ENCODE data around the gene LIFR.
"Not testable (repeated sequence)": the region's sequence is repeated elsewhere in the genome, so short reads cannot be mapped to it uniquely, and the experiment has no call there.

Gene LIFR

DNA sequence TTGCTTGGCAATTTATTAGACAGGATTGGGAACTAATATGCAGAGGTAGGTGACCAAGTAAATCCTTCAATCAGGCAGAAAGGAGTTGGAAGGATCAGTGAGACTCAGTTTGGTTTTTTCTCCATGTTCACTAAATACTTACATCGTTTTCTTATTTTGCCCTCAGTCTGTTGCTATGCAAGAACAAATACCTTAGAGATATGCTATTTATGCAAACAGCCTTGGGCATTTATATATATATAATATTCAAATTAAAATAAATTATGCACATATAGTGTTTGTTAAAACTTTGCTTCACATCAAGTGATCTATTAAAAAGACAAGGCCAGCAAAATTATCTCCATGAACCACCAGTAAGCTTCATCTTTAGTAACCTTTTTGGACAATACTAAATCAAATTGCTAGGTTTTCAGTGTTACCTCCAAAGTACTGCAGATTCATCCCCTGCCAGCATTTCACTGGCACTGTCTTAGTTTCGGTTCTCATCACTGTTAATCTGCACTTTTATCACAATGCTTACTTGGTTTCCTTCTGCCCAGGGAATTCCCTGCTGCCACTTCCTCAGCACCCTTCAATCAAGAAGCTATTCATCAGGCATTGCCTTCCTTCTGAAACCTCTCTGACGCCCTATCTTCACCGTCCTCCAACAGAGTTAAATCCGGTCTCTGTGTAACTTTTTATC, 26.0 kb upstream of the LIFR start:
- no peak for DNase-seq (ENCODE audit: low read depth)

DNA sequence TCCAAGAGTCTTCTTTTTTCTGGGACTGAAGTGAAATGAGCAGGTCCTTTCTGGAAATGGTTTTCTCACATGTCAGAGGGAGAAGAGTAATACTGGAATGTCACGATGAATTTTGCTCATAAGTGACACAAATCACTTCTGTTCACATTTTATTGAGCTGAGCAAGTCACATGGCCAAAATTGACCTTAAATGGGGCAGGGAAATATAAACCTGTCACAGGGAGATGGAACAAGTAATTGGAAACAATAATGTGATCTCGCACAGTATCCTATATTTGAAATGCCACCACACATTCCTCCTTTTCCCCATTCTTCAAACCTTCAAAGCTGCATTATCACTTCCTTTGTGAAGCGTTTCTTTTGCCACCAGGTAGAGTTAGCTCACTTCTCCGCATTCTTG, 25.2 kb upstream of the LIFR start:
- DNase-seq (ENCODE audit: low read depth), result no peak

DNA sequence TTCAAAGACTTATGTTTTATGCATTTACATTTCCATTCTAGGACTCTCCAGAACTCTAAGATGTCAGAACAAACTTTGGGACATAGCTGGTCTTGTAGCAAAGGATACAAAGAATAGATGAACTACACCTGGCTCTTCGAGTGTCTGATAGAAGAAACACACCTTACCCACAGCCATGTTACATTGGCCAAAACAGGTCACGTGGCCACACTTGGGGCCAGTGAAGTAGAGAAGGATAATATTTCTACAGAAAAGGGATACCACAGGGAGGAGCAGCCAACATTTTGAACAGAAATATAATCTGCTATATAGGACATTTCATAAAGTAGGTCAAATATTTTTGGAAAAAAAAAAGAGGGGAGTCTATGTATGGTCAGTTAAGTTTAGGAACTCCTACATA, 22.7 kb upstream of the LIFR start:
- no peak for DNase-seq (ENCODE audit: low read depth)

DNA sequence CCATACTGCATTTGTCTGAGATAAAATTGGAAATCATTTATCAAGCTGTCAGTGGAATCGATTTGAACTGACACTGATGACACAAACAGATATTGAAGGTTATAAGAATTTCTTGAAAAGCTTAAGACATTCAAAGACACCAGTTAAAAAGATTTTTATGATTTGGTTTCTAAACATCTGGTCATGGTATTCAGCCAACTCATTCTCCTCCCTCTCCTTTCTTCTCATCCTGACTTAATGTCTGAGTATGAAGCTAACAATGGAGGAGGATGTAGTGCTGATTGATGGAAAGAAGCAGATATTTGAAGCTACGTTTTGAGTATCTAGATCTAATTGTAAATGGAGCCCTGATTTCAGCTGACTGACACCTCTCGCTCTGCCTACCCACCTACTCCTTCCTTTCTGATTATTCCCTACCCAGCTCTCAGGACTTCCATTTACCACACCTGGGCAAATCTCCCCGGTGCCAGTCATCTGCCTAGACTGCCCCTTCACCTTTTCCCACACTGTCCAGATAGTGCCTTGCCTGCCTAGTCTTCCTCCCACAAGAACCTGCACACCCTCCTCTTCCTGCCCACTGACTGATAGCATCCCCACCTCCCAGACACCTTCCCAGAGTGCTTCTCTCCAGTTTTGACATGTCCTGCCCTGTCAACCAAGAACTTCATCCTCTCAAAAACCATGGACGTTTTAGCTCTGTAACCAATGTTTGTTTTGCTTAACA, 20.7 kb upstream of the LIFR start:
- DNase-seq (ENCODE audit: low read depth), result no peak

DNA sequence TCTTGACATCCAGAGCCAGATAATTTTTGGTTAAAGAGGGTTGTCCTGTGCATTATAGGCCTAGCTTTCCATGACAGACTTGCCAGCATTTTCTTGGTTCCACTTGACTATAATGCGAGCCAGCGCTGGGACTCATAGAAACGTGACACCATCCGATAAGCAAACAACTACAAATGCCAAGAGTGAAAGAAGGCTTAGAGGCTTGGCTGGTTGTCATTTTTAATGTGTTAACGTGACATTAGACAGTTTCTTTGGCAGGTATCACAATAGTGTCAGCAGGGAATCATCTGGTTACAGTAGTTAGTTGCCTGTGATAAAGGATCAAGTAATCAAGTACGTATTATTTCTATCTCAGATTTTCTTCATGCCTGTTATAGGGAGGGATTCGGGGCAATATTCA, 20.0 kb upstream of the LIFR start:
- no peak for DNase-seq (ENCODE audit: low read depth)

DNA sequence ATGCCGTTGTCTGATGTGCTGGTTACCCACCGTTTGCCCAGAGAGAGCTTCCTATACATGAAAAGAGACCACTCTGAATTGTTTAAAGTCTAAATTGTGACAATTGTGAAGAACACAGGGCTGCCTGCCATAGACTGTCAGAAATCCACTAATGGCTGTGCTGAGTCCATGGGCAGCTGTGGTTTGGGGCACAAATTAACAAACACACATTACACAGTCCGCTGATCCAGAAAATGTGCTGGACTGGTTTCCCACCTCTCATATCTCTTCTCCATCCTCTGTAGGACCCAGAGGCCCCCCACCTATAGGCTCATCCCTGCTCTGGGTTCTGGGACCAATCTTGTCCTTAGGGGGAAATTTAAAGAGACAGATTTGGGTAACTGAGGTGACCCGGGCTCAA, 19.0 kb upstream of the LIFR start:
- no peak for DNase-seq (ENCODE audit: low read depth)

DNA sequence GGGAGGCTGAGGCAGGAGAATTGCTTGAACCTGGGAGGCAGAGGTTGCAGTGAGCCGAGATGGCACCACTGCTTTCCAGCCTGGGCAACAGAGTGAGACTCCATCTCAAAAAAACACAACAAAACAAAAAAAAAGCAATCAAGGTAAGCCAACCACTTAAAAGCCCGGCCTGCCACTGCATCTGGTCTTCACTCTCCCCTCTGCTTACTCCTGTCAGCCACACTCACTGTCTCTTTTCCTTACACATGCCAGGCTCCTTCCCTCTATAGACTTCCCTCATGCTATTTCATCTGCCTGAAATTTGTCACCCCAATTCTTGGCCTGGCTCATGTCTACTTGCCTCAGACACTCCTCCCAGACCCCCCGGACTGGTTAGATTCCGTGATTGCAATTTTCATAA, 17.6 kb upstream of the LIFR start:
- no peak for DNase-seq (ENCODE audit: low read depth)

DNA sequence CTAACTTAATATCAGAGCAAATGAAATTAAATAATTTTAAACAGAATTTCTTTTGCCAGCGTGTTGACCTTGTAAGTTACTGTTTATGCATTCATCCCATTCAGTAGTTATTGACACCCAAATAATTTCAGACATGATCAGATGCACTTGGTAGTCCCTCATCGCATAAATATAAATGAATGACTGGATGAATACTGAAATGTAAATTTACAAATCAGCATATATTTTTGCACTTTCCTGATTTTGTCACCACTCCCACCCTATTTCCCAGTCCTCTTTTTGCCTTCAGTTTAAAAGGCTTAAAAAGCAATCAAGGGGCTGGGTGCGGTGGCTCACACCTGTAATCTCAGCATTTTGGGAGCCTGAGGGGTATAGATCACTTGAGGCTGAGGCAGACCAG, 17.1 kb upstream of the LIFR start:
- DNase-seq (ENCODE audit: low read depth), result no peak

DNA sequence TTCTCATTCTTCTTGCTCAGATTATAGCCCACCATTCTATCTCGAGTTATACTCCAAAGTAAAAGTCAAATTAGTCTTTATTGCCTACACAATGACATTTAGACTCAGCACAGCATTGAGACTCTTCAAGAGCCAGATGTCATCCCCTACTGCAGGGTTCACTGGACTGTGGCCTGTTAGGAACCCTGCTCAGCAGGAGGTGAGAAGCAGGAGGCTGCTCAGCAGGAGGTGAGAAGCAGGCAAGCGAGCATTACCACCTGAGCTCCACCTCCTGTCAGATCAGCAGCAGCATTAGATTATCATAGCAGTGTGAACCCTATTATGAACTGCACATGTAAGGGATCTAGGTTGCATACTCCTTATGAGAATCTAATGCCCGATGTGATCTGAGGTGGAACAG, 12.7 kb upstream of the LIFR start:
- DNase-seq (ENCODE audit: low read depth), result no peak

DNA sequence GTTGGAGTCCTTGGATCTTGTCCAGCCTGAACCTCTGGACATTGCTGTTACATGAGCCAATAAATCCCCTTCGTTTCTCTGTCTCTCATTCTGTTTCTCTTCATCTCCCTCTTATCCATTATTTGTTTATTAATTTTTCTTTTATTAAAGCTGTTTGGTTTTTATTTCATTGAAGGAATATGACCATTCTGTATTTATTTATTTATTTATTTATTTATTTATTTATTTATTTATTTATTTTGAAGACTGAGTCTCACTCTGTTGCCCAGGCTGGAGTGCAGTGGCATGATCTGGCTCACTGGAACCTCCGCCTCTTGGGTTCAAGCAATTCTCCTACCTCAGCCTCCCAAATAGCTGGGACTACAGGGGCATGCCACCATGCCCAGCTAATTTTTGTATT, 10.9 kb upstream of the LIFR start:
- DNase-seq (ENCODE audit: low read depth), result not testable (repeated sequence)

DNA sequence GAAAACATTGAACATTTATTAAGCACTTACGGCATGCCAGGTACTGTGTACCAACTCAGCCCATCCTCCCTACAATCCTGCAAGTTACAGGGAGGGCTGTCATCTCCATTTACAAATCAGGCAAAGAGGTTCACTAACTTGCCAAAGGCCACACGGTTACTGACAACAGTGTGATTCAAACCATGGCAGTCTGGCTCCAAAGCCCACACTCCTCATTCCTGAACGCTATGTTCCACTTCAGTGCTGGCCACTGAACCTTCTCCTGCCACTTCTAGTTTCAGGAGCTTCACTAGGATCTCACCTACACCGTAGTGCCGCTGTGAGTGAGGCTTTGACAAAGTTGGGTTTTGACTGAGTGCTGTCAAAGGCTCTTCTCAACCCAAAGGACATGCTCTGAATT, 7.2 kb upstream of the LIFR start:
- DNase-seq (ENCODE audit: low read depth), result no peak

DNA sequence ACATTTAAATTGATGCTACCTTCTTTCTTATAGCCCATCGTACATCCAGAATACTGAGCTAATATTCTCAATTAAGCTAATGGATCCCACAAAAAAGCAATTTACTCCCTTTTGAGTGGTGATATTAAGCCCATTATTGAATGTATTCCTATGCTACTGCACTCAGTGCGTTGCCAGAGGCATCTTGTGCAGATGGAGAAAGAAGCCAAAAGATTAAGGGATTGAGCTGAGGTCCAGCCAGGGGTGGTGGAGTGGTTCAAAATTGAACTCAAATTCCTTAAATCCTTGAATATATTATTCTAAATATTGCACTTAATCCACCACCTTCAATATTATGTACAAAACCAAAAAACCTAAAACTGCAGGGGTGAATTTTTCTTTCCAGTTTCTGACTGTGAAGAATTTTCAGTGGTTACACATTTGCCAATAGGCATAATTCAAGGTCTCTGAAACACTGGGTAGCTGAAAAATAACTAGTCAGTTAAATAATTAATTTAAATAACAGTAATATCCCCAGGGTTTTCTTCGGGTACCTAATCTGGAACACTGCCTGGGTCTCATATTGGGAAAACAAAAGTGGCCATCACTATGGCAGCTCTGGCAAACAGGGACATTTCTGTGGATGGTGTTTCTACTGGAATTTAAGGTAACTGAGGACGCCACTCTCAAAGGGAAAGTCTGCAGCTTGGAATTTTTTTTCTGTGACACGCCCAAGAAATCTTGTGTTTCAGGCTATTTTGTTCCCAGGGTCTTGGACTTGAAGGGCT, 6.2 kb upstream of the LIFR start:
- no peak for DNase-seq (ENCODE audit: low read depth)

DNA sequence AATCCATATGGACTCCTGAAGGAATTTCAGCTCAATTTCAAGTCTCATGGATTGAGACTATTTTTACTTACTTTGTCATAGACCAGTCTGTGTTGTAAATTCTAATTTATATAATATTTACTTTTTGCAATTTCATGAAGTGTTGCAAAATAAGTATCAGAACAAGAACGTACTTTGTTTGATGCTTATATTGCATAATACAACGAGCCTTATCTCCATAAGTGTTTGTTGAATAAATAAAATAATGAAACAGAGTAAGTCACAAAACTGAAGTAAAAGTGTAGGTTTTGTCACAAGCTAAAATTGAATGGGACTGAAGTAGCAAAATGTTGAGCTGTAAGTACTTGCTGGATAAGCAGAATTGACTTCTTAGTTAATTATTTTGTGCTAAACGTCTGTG, 3.0 kb upstream of the LIFR start:
- no peak for DNase-seq (ENCODE audit: low read depth)

DNA sequence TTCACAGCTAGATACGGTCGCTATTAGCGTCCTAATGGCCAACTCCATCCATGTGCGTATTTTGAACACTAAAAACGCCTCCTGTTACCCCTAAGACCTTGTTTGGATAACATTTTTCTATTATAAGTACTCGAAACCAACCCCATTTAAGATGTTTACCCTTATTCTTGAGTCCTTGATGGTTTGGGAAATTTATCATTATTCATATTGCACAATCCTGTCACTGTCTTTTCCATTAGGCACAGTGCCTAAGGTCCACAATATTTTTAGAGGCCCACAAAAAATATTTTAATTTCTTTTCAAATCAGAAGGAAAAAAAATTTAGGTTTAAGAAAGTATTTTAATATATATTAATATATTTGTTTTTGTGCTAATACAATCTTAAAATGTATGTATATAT, 1.3 kb upstream of the LIFR start:
- DNase-seq (ENCODE audit: low read depth), result no peak

DNA sequence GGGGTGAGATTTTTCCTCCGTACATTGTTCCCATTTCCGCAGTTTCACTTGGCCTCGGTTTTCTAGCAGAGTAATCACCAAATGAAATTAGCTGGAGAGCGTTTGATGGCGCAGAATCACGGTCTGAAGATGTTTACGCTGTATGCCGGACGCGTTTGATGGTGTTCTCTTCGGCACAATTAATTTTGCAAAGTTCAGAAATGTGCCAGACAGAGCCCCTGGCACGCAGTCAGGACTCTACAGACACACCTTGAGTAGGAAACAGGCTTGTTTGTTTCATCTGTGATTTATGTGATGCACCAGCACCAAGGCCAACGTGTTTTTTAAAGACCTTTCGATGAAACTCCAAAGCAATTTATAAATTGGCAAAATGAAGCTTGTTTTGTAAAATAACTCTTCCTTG, 863 bp upstream of the LIFR start:
- no peak for DNase-seq (ENCODE audit: low read depth)

DNA sequence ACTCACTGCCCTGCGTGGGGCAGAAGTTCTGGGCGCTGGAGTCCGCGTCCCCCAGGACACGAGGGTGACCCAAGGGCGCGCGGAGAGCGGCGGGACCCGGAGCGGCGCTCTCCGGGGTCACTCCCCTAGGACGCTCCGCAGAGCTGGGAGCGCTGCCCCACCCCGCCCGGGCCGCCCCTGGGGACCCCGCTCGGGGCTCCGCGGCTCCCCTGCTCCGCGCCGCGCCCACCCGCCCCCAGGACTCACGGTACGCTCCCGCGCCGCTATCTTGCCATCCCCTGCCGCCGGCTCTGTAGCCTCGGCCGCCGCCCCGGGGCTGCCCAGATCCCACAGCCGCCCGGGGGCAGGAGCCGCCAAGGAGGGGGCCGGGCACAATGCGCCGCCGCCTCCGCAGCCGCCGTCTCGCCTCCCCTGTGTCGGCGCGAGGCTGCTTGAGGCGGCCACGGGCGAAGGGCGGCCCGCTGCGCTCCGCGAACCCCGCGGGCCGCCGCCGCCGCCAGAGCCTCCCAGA, 303 bp downstream of the LIFR start:
- DNase-seq (ENCODE audit: low read depth), result no peak

DNA sequence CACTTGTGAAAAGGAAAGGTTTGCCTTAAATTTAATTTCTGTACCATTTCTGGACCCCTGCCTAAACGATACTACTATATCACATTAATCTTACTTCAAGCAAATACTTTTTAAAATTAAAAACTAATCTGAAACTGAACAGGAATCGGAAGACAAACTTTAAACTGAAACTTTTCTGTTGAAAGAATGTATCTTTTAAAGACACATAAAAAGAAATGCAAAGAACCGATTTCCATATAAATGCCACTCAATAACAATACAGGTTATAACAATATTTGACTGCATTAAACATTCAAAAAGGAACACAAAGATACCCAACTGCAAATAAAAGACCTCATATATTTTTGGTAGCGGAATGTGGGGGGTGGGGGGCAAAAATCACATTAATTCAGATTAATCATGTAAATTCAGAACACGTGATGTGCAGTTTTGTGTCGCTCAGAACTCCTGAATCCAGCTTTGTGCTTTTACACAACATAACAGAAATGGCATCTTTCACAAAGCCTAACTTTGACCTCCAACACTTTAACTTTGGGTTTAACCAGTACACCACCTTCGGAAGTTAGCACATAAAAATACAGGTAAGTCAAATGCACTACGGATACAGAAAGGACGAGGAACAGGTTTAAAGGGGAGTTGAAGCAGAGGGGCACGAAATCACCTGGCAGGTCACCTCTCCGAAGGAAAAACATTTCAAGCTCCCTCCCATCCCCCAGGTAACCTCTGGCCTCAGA, 925 bp downstream of the LIFR start:
- no peak for DNase-seq (ENCODE audit: low read depth)

DNA sequence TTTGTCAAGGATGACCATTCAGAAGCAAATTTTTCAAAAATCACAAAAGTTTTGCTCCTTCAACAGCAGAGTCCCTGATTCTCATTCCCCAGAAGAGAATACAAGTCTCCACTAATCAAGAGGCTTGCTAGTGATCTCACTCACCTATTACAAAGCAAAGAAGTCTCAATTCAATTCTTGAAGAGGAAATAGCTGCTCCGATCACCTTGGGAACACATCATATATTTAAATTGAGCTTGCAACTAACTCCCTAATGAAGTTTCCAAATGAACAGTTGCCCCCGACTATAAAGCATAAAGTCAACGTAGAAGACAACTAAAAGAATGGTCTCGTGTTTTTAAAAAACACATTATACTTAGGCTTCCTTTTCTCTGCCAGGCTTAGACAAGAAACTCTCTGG, 1.6 kb downstream of the LIFR start:
- no peak for DNase-seq (ENCODE audit: low read depth)

DNA sequence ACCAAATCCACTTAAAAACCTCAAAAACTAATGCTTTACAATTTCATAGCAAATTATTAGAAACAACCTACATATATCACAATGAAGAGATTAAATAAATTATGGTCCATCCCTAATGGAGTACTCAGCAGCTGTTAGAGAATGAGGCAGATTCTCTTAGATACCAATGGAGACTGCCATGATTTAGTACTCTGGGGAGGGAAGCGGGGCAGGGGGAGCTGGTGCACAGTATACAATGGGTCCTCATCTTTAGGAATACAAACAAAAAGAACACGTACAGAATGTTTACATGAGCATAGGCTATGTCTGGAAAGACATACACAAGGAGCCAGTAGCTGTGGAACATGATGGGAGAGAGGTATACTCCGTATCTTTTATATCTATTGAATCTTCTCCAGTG, 2.0 kb downstream of the LIFR start:
- DNase-seq (ENCODE audit: low read depth), result no peak

DNA sequence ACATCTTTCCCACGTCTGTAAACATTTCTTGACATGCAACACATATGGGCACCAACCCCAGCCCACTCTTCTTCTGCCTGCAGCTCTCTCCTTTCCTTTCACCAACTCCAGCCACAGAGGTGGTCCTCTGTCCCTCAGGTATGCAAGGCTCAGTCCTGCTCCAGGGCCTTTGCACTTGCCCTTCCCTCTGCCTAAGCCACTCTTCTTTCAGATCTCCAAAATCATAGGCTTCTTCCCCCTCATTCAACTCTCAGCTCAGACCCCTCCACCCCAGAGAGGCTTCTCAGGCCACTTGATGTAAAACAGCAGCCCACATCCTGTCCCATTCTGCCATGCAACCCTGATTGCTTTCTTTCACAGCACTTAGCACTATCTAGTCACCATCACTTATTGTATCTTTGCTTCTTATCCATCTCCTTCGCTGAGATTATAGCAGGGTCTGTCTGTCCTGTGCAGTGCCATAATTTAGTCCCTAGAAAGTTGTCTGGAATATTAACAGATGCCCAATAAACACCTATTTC, 3.4 kb downstream of the LIFR start:
- DNase-seq (ENCODE audit: low read depth), result no peak

DNA sequence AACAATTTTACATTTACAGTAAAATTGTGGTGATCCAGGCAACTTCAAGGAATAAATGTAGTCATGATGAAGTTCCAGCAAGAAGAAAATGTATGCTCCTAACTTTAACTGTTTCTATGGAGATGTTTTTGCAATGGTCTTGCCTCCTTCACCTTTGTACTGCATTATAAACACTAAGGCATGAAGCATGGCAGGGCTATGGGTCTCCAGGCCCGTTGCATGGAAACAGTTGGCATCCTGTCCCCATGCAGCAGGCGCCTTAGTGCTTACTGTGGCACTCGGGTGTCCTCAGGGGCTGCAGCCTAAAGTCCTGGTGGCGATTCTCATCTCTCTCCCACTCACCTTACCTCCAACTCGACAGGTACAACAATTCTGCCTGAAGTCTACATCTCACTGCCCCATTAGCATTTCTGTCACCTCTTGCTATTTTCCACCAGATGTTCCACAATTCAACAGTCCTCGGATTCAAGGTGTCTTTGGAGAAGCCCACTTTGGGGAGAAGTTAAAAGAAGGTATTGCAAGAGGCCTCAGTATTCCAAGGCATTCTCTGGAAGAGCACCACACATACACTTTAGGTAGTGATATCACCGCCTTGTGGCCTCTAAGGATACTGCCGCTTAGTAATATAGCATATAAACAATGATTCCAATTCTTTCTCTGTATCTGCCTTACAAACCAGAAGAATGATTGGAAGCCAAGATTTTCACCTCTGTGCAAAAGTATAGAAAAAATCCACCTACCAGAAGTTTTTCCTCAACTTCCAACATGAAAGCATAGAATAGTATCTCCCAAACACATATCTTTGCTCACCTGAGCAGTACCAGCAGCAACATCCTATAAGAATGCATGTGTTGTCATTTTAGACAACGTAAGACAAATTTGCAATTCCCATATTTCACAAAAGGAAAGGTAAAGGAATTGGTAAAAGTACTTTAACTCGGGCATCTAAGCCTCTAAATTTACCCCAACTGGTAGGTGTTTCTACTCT, 5.1 kb downstream of the LIFR start:
- DNase-seq (ENCODE audit: low read depth), result no peak

All from HS-5 (cell line).